Aorta (tissue), 4 donors: ENCODE measurements around the gene UCN2. TPM values are rescaled to one million over a fixed set of nuclear protein-coding genes. Genes with fewer than 3 reads are reported as not detected.

Source experiments
- microRNA-seq, 2 donors: library from miRNA; unstranded; fragments of <30 nt; microRNA quantifications; one replicate each; pipeline ENCODE4 v1.2.0, GENCODE V29; 2020
- polyA plus RNA-seq, 2 donors: library from polyadenylated mRNA; stranded (reverse); fragments of 200-250 nt; gene quantifications; one replicate each; pipeline ENCODE4 v1.2.3, GENCODE V29; 2013
- total RNA-seq, 2 donors: library from RNA; stranded (reverse); fragmentation: NEBNext Ultra II Directional; extraction: Animal tissue kit (Norgen Biotek cat#: 25700); gene quantifications; one replicate each; pipeline ENCODE4 v1.2.1, GENCODE V29; 2021
- donor health status: healthy with polysubstance abuse.
- donor health status: Bipolar disorder and iron deficiency.
- donor health status: DM: no; HTN: no; CAD: no.
- donor health status: DM: yes; HTN: yes; CAD: no.

UCN2 gene
- total and polyA plus RNA-seq, 4 donors: 0.24 to 6.8 TPM; not detected in 2

Small RNAs within 50 kb of the gene (microRNA-seq; reads per million reads assigned to microRNA genes)
- gene MIR6823 (0 reads per million in 2 donors), gene MIR711 (0 reads per million in 2 donors)

Other genes starting within 250 kb of the UCN2 start
- gene SPINK8, start 230.1 kb downstream of the UCN2 start, total RNA-seq: not detected
- not detected for gene SPINK8, start 230.1 kb downstream of the UCN2 start, polyA plus RNA-seq
- gene FBXW12, start 191.6 kb downstream of the UCN2 start, total RNA-seq: not detected
- gene FBXW12, start 191.6 kb downstream of the UCN2 start, polyA plus RNA-seq: not detected
- gene PLXNB1, start 133.7 kb downstream of the UCN2 start, total RNA-seq: 100 to 1,000 TPM in 1 of 2 donors, 10 to 100 TPM in 1; 69.9 to 115 TPM
- gene PLXNB1, start 133.7 kb downstream of the UCN2 start, polyA plus RNA-seq: 100 to 1,000 TPM in 1 of 2 donors, 10 to 100 TPM in 1; 26.3 to 235 TPM
- 1 to 10 TPM; 6.4 to 6.7 TPM for gene CCDC51, start 123.7 kb downstream of the UCN2 start, total RNA-seq
- gene CCDC51, start 123.7 kb downstream of the UCN2 start, polyA plus RNA-seq: 10 to 100 TPM in 1 of 2 donors, 1 to 10 TPM in 1; 9.5 to 12.7 TPM
- gene TMA7, start 123.5 kb downstream of the UCN2 start, total RNA-seq: 100 to 1,000 TPM; 114 to 128 TPM
- gene TMA7, start 123.5 kb downstream of the UCN2 start, polyA plus RNA-seq: 100 to 1,000 TPM; 302 to 686 TPM
- 1 to 10 TPM; 5.0 to 6.3 TPM for gene ATRIP, start 117.0 kb downstream of the UCN2 start, total RNA-seq
- gene ATRIP, start 117.0 kb downstream of the UCN2 start, polyA plus RNA-seq: 1 to 10 TPM; 4.0 to 7.5 TPM
- 100 to 1,000 TPM; 170 to 183 TPM for gene SHISA5, start 59.6 kb downstream of the UCN2 start, total RNA-seq
- 100 to 1,000 TPM in 1 of 2 donors, 10 to 100 TPM in 1; 64.2 to 113 TPM for gene SHISA5, start 59.6 kb downstream of the UCN2 start, polyA plus RNA-seq
- gene PFKFB4, start 7.0 kb downstream of the UCN2 start, total RNA-seq: 10 to 100 TPM in 1 of 2 donors, 1 to 10 TPM in 1; 7.2 to 14.6 TPM
- 1 to 10 TPM; 2.8 to 5.6 TPM for gene PFKFB4, start 7.0 kb downstream of the UCN2 start, polyA plus RNA-seq
- 1 to 10 TPM; 5.4 to 6.7 TPM for gene COL7A1, start 31.5 kb upstream of the UCN2 start, total RNA-seq
- gene COL7A1, start 31.5 kb upstream of the UCN2 start, polyA plus RNA-seq: 100 to 1,000 TPM in 1 of 2 donors, 1 to 10 TPM in 1; 3.9 to 217 TPM
- gene UQCRC1, start 45.9 kb upstream of the UCN2 start, total RNA-seq: 100 to 1,000 TPM in 1 of 2 donors, 10 to 100 TPM in 1; 95.6 to 143 TPM
- 100 to 1,000 TPM; 149 to 203 TPM for gene UQCRC1, start 45.9 kb upstream of the UCN2 start, polyA plus RNA-seq
- not detected for gene TMEM89, start 58.0 kb upstream of the UCN2 start, total RNA-seq
- gene TMEM89, start 58.0 kb upstream of the UCN2 start, polyA plus RNA-seq: 1 to 10 TPM in 1 of 2 donors, not detected in 1; 5.7 TPM
- gene SLC26A6, start 71.7 kb upstream of the UCN2 start, total RNA-seq: 10 to 100 TPM; 30.7 to 33.6 TPM
- gene SLC26A6, start 71.7 kb upstream of the UCN2 start, polyA plus RNA-seq: 100 to 1,000 TPM in 1 of 2 donors, 10 to 100 TPM in 1; 10.5 to 154 TPM
- gene CELSR3, start 99.1 kb upstream of the UCN2 start, total RNA-seq: 1 to 10 TPM in 1 of 2 donors, under 1 TPM in 1; 0.91 to 1.3 TPM
- 1 to 10 TPM in 1 of 2 donors, under 1 TPM in 1; 0.25 to 1.3 TPM for gene CELSR3, start 99.1 kb upstream of the UCN2 start, polyA plus RNA-seq
- 10 to 100 TPM; 26.4 to 31.9 TPM for gene NCKIPSD, start 122.1 kb upstream of the UCN2 start, total RNA-seq
- 10 to 100 TPM; 11.8 to 28.7 TPM for gene NCKIPSD, start 122.1 kb upstream of the UCN2 start, polyA plus RNA-seq
- gene IP6K2, start 153.4 kb upstream of the UCN2 start, total RNA-seq: 10 to 100 TPM; 43.9 to 58.2 TPM
- 100 to 1,000 TPM in 1 of 2 donors, 10 to 100 TPM in 1; 46.6 to 105 TPM for gene IP6K2, start 153.4 kb upstream of the UCN2 start, polyA plus RNA-seq